HUES48 (cell line): ENCODE measurements around the gene RNASEH2B.

Experiments used
- H3K27ac ChIP-seq: one replicate; pipeline ENCODE4 v1.7.0; 2013; ENCODE audit warnings: low read depth, low read length, inconsistent platforms
- H3K27me3 ChIP-seq: 2 replicates; pipeline ENCODE4 v1.6.1; 2013; ENCODE audit warnings: mild to moderate bottlenecking, low read length; ENCODE audit not compliant: control insufficient read depth, insufficient read depth
- H3K36me3 ChIP-seq: 2 replicates; pipeline ENCODE4 v1.6.1; 2013; ENCODE audit warnings: low read length; ENCODE audit not compliant: control insufficient read depth, insufficient read depth
- H3K4me1 ChIP-seq: 2 replicates; pipeline ENCODE4 v1.6.1; 2013; ENCODE audit warnings: mild to moderate bottlenecking, low read length; ENCODE audit not compliant: control insufficient read depth, insufficient read depth
- H3K4me3 ChIP-seq: 2 replicates; pipeline ENCODE4 v1.5.1; 2013; ENCODE audit warnings: mild to moderate bottlenecking, low read depth, low read length
- H3K9ac ChIP-seq: 2 replicates; pipeline ENCODE4 v1.6.1; 2013; ENCODE audit warnings: mild to moderate bottlenecking, low read depth, low read length, moderate library complexity
- H3K9me3 ChIP-seq: 2 replicates; pipeline ENCODE4 v1.6.1; 2013; ENCODE audit warnings: low read length; ENCODE audit not compliant: control insufficient read depth, insufficient read depth

The RNASEH2B gene

GRCh38 chr13:51005566-51005965 is 96.0 kb downstream of the RNASEH2B start:
- H3K27me3 ChIP-seq, result no peaks in the 10 kb centered on the region
- H3K4me1 ChIP-seq, result peaks cover 15% of the 10 kb centered on the region
- no peaks in the 10 kb centered on the region for H3K9me3 ChIP-seq
- H3K27ac ChIP-seq, result no peak overlapping the region
- no peak overlapping the region for H3K9ac ChIP-seq
- H3K4me3 ChIP-seq, result no peak overlapping the region
- H3K36me3 ChIP-seq, result no peaks in the 10 kb centered on the region
